ENCODE measurements around the gene PRKN. TPM values are rescaled to one million over a fixed set of nuclear protein-coding genes. Genes with fewer than 3 reads are reported as not detected.

PRKN gene
- total RNA-seq, 1 experiment from 2014 or later: 0.34 TPM

- no peaks in the 10 kb centered on the region for H3K27me3 Mint-ChIP-seq (ENCODE audit: insufficient read depth, unreplicated experiment)
- TF ChIP-seq, protein P1, sequence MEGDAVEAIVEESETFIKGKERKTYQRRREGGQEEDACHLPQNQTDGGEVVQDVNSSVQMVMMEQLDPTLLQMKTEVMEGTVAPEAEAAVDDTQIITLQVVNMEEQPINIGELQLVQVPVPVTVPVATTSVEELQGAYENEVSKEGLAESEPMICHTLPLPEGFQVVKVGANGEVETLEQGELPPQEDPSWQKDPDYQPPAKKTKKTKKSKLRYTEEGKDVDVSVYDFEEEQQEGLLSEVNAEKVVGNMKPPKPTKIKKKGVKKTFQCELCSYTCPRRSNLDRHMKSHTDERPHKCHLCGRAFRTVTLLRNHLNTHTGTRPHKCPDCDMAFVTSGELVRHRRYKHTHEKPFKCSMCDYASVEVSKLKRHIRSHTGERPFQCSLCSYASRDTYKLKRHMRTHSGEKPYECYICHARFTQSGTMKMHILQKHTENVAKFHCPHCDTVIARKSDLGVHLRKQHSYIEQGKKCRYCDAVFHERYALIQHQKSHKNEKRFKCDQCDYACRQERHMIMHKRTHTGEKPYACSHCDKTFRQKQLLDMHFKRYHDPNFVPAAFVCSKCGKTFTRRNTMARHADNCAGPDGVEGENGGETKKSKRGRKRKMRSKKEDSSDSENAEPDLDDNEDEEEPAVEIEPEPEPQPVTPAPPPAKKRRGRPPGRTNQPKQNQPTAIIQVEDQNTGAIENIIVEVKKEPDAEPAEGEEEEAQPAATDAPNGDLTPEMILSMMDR (IDR thresholded peaks at IDR 0.05; ENCODE audit: insufficient read depth in 1 of 2, low read depth in 1 of 2, low read length in 1 of 2, severe bottlenecking in 1 of 2, unreplicated experiment in 1 of 2): no peak
- H3K9me3 Mint-ChIP-seq (ENCODE audit: unreplicated experiment): no peaks in the 10 kb centered on the region
- POLR2A ChIA-PET: interaction anchor here (0.7 kb wide), 1 partner anchor 136 kb away, joined by 4 read pairs; no protein-coding TSS in a partner anchor
- H3K36me3 ChIP-seq (ENCODE audit: control insufficient read depth, insufficient read depth, low read length): no peaks in the 10 kb centered on the region
- no peaks in the 10 kb centered on the region for H3K9me3 ChIP-seq
- no peaks in the 10 kb centered on the region for H3K4me1 Mint-ChIP-seq (ENCODE audit: low read depth, unreplicated experiment)
- CTCF ChIA-PET: no interaction called here
- H3K4me1 ChIP-seq: no peaks in the 10 kb centered on the region
- H3K36me3 Mint-ChIP-seq (ENCODE audit: insufficient read depth, unreplicated experiment): no peaks in the 10 kb centered on the region
- no peak overlapping the region for H3K4me3 Mint-ChIP-seq (ENCODE audit: unreplicated experiment)
- no TSS peak for BruUV-seq (replicated peaks)
- intact Hi-C loops (cut with micrococcal nuclease; ENCODE audit: unreplicated experiment): no loop called here
- no peak overlapping the region for H3K27ac Mint-ChIP-seq (ENCODE audit: unreplicated experiment)
- DNase-seq: no peak
- H3K4me3 ChIP-seq (ENCODE audit: low read depth, low read length): no peak overlapping the region
- H3K27me3 ChIP-seq (replicated peaks; ENCODE audit: control insufficient read depth, insufficient read depth, low read length): no peaks in the 10 kb centered on the region
These were observed 577.3 kb downstream of the PRKN start for GRCh38 chr6:162150295-162150694.

- no TSS peak for BruUV-seq (replicated peaks)
- Histone ChIP-seq H3K36me3 (ENCODE audit: control insufficient read depth, insufficient read depth, low read length) (no peaks in the 10 kb centered on the region), H3K4me3 (ENCODE audit: low read depth, low read length) (no peak overlapping the region), H3K27me3 (replicated peaks; ENCODE audit: control insufficient read depth, insufficient read depth, low read length) (no peaks in the 10 kb centered on the region), H3K9me3 (no peaks in the 10 kb centered on the region), H3K4me1 (no peaks in the 10 kb centered on the region)
- CTCF ChIA-PET: no interaction called here
- H3K4me3 Mint-ChIP-seq (ENCODE audit: unreplicated experiment): no peak overlapping the region
- H3K27ac Mint-ChIP-seq (ENCODE audit: unreplicated experiment): no peak overlapping the region
- intact Hi-C loops (cut with micrococcal nuclease; ENCODE audit: unreplicated experiment): no loop called here
- H3K4me1 Mint-ChIP-seq (ENCODE audit: low read depth, unreplicated experiment): no peaks in the 10 kb centered on the region
- H3K27me3 Mint-ChIP-seq (ENCODE audit: insufficient read depth, unreplicated experiment): no peaks in the 10 kb centered on the region
- POLR2A ChIA-PET: interaction anchor here (0.7 kb wide), 1 partner anchor 137 kb away, joined by 4 read pairs; no protein-coding TSS in a partner anchor
- TF ChIP-seq, protein P1 (IDR thresholded peaks at IDR 0.05; ENCODE audit: insufficient read depth in 1 of 2, low read depth in 1 of 2, low read length in 1 of 2, severe bottlenecking in 1 of 2, unreplicated experiment in 1 of 2): no peak
- no peaks in the 10 kb centered on the region for H3K9me3 Mint-ChIP-seq (ENCODE audit: unreplicated experiment)
- no peak for DNase-seq
- no peaks in the 10 kb centered on the region for H3K36me3 Mint-ChIP-seq (ENCODE audit: insufficient read depth, unreplicated experiment)
These were observed 577.8 kb downstream of the PRKN start for GRCh38 chr6:162149786-162150185.

- Mint-ChIP-seq H3K36me3 (ENCODE audit: insufficient read depth, unreplicated experiment) (no peaks in the 10 kb centered on the region), H3K27ac (ENCODE audit: unreplicated experiment) (no peak overlapping the region), H3K4me3 (ENCODE audit: unreplicated experiment) (no peak overlapping the region), H3K4me1 (ENCODE audit: low read depth, unreplicated experiment) (no peaks in the 10 kb centered on the region), H3K9me3 (ENCODE audit: unreplicated experiment) (no peaks in the 10 kb centered on the region), H3K27me3 (ENCODE audit: insufficient read depth, unreplicated experiment) (no peaks in the 10 kb centered on the region)
- CTCF ChIA-PET: no interaction called here
- TF ChIP-seq, protein P1 (IDR thresholded peaks at IDR 0.05; ENCODE audit: insufficient read depth in 1 of 2, low read depth in 1 of 2, low read length in 1 of 2, severe bottlenecking in 1 of 2, unreplicated experiment in 1 of 2): no peak
- POLR2A ChIA-PET: no interaction called here
- intact Hi-C loops (cut with micrococcal nuclease; ENCODE audit: unreplicated experiment): loop anchor here (1.0 kb wide), 1 partner anchor 19 kb away; no protein-coding TSS in a partner anchor
- no peak overlapping the region for H3K4me3 ChIP-seq (ENCODE audit: low read depth, low read length)
- no peaks in the 10 kb centered on the region for H3K9me3 ChIP-seq
- H3K4me1 ChIP-seq: no peaks in the 10 kb centered on the region
- DNase-seq: no peak
- H3K27me3 ChIP-seq (replicated peaks; ENCODE audit: control insufficient read depth, insufficient read depth, low read length): no peaks in the 10 kb centered on the region
- H3K36me3 ChIP-seq (ENCODE audit: control insufficient read depth, insufficient read depth, low read length): no peaks in the 10 kb centered on the region
- BruUV-seq (replicated peaks): no TSS peak
These were observed 579.8 kb downstream of the PRKN start for GRCh38 chr6:162147805-162148204.
